Glutamatergic neuron (in vitro differentiated cells): ENCODE results near the gene RSPRY1. TPM values are rescaled to one million over a fixed set of nuclear protein-coding genes. Genes with fewer than 3 reads are reported as not detected.

ENCODE experiments used
- DNase-seq: peaks from one replicate; pipeline ENCODE4 v3.0.0; 2022
- H3K27ac Mint-ChIP-seq: one replicate; pipeline ENCODE4 v1.8.0; 2020; ENCODE audit warnings: mild to moderate bottlenecking, mixed read lengths, inconsistent platforms; ENCODE audit not compliant: unreplicated experiment
- H3K27me3 Mint-ChIP-seq: one replicate; pipeline ENCODE4 v1.8.0; 2020; ENCODE audit warnings: mild to moderate bottlenecking, moderate library complexity, mixed read lengths, inconsistent platforms; ENCODE audit not compliant: unreplicated experiment
- H3K36me3 Mint-ChIP-seq: one replicate; pipeline ENCODE4 v1.8.0; 2020; ENCODE audit warnings: mild to moderate bottlenecking, mixed read lengths, inconsistent platforms; ENCODE audit not compliant: unreplicated experiment
- H3K4me1 Mint-ChIP-seq: one replicate; pipeline ENCODE4 v1.8.0; 2020; ENCODE audit warnings: mild to moderate bottlenecking, low read depth, mixed read lengths, inconsistent platforms; ENCODE audit not compliant: unreplicated experiment
- H3K4me3 Mint-ChIP-seq: one replicate; pipeline ENCODE4 v1.8.0; 2020; ENCODE audit warnings: mild to moderate bottlenecking, mixed read lengths, inconsistent platforms; ENCODE audit not compliant: unreplicated experiment
- H3K9me3 Mint-ChIP-seq: one replicate; pipeline ENCODE4 v1.8.0; 2020; ENCODE audit warnings: mild to moderate bottlenecking, moderate library complexity, mixed read lengths, inconsistent platforms; ENCODE audit not compliant: unreplicated experiment
- total RNA-seq: library from RNA; stranded (reverse); fragmentation: NEBNext Ultra II Directional; extraction: Animal tissue kit (Norgen Biotek cat#: 25700); gene quantifications from one replicate; pipeline ENCODE4 v1.2.1, GENCODE V29; 2021; ENCODE audit not compliant: unreplicated experiment
- TF ChIP-seq, protein P1 (sequence below): fragments of 200-600 bp; sonication (generic); IDR thresholded peaks from one replicate; pipeline ENCODE4 v1.5.0; 2021; ENCODE audit not compliant: partially characterized antibody, unreplicated experiment

The RSPRY1 gene
- total RNA-seq, 1 donor from 2014 or later: 70.0 TPM

DNA sequence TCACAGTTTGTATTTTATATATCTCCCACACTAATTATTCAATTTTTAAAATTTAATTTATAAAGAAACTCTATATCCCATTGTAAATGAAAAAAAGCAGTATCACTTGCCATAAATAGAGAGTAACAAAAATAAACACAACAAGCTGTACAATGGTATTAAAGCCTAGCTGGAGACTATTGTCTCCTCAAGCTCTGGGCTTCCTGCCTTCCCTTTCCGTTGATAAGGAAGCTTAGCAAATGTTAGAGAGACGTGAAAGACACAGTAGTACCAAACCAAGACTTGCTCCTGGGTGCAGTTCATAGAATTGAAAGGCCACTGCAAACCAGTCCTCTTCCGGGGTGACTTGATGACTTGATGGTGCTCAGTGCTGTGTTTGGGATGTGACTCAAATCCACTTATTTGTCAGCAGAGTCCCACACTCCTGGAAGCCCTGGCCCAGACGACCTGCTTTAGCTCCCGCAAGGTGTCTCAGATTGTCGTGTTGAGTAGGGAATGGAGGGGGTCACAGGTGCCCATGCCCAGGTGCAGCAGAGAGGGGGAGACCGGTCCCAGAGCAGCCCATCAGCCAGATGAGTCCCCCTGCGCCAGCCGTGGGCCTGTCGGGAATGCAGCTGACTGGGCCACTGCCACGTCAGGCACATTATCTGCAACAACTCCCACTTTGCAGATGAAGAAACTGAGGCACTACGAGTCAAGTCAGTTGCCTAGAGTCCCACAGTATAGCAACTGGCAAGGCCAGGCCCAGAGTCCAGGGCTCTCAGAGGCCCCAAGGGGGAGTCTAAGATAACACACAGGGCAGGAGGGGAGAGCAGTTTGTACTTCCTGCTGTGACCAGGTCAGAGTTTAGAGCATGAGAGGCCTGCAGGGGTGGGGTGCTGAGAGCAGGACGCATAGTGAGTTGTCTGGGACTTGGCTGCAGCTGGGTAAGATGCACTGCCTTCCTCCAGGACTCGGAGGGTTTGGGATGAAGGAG is 40.8 kb upstream of the RSPRY1 start:
- TF ChIP-seq, protein P1, sequence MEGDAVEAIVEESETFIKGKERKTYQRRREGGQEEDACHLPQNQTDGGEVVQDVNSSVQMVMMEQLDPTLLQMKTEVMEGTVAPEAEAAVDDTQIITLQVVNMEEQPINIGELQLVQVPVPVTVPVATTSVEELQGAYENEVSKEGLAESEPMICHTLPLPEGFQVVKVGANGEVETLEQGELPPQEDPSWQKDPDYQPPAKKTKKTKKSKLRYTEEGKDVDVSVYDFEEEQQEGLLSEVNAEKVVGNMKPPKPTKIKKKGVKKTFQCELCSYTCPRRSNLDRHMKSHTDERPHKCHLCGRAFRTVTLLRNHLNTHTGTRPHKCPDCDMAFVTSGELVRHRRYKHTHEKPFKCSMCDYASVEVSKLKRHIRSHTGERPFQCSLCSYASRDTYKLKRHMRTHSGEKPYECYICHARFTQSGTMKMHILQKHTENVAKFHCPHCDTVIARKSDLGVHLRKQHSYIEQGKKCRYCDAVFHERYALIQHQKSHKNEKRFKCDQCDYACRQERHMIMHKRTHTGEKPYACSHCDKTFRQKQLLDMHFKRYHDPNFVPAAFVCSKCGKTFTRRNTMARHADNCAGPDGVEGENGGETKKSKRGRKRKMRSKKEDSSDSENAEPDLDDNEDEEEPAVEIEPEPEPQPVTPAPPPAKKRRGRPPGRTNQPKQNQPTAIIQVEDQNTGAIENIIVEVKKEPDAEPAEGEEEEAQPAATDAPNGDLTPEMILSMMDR: no peak
- Mint-ChIP-seq H3K4me3 (no peak overlapping the region), H3K27me3 (peaks cover 3% of the 10 kb centered on the region), H3K27ac (no peak overlapping the region), H3K36me3 (no peaks in the 10 kb centered on the region), H3K4me1 (peaks cover 6% of the 10 kb centered on the region), H3K9me3 (no peaks in the 10 kb centered on the region)
- DNase-seq: no peak

DNA sequence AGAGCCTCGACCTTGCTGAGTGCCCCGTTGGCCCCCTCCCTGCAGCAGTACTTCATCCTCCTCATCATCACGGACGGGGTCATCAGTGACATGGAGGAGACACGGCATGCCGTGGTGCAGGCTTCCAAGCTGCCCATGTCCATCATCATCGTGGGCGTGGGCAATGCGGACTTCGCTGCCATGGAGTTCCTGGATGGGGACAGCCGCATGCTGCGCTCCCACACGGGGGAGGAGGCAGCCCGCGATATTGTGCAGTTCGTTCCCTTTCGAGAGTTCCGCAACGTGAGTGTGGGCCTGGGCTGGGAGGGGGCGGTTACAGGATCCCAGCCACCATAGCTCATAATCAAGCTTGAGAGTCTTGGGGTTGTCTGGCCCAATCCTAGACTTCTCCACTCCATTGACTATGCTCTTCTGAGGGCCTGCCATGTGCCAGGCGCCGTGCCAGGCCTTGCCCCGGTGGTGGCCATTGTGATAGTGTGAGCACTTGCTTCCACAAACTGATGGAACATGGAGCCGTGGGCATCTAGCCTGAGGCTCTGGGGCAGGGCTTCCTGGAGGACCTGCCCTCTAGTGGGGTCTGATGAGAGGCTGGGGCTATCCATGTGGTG is 40.0 kb upstream of the RSPRY1 start:
- TF ChIP-seq, protein P1: no peak
- no peaks in the 10 kb centered on the region for H3K9me3 Mint-ChIP-seq
- H3K36me3 Mint-ChIP-seq: no peaks in the 10 kb centered on the region
- no peak for DNase-seq
- H3K4me3 Mint-ChIP-seq: no peak overlapping the region
- H3K27ac Mint-ChIP-seq: no peak overlapping the region
- H3K27me3 Mint-ChIP-seq: peaks cover 6% of the 10 kb centered on the region
- H3K4me1 Mint-ChIP-seq: peaks cover 6% of the 10 kb centered on the region

DNA sequence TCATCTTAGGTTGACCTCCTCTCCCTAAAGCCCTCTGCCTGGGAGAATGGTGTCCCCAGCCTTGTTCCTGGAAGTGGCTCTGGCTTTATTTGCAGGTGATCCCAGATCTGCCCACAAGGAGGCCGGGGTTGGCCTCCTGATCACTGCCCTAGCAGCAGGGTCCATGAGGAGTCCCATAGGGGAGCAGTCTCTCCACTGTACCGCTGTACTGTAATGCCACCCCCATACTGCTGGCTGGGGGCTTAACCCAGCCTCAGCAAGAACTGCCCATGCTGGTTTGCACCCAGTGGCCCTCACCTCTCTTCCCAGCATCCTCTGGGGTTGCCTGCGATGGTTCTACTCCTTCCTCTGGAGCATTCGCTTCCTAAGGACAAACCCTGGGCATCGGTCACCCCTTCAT is 39.4 kb upstream of the RSPRY1 start:
- H3K4me1 Mint-ChIP-seq: peaks cover 6% of the 10 kb centered on the region
- no peaks in the 10 kb centered on the region for H3K36me3 Mint-ChIP-seq
- TF ChIP-seq, protein P1: peak; percentile 29
- H3K4me3 Mint-ChIP-seq: no peak overlapping the region
- H3K9me3 Mint-ChIP-seq: no peaks in the 10 kb centered on the region
- H3K27me3 Mint-ChIP-seq: peaks cover 6% of the 10 kb centered on the region
- H3K27ac Mint-ChIP-seq: no peak overlapping the region
- peak; percentile 47 for DNase-seq

DNA sequence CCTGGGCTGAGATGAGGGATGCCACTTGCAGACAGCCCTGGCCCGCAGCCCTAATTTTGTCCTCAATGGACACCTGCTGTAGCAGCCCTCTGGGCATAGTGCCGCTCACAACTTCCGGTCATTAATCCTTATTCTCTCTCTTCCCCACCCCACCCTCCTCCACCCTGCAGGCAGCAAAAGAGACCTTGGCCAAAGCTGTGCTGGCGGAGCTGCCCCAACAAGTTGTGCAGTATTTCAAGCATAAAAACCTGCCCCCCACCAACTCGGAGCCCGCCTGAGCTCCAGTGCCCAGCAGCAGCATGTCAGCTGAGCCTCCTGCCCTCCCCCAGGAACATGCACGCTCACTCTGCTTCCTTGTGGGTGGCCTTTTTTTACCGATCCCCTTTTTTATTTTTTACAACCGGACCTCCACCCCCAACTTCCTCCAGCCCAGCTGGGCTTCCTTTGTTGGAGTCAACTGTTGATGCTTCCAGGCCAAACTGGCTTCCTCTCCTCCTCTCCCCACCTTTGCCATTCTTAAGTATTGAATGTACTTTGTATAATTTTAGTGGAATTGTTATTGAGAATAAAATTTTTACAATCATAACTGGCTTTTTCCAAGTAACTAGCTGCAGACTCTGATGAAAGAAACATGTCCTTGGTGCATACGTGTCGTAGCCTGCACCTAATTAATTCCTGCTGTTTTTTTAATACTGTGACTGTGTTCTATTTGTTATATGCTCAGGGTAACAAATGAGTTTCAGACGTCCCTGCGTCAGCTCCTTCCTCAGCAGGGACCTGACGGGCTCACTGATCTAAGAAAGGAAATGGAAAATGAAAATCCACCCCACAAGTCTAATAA is 38.5 kb upstream of the RSPRY1 start:
- H3K9me3 Mint-ChIP-seq: no peaks in the 10 kb centered on the region
- H3K4me3 Mint-ChIP-seq: no peak overlapping the region
- no peak overlapping the region for H3K27ac Mint-ChIP-seq
- peaks cover 3% of the 10 kb centered on the region for H3K27me3 Mint-ChIP-seq
- no peak for DNase-seq
- peaks cover 3% of the 10 kb centered on the region for H3K36me3 Mint-ChIP-seq
- TF ChIP-seq, protein P1: no peak
- H3K4me1 Mint-ChIP-seq: no peaks in the 10 kb centered on the region
